Gastroesophageal sphincter (tissue), 3 donors: ENCODE results near the gene SPEM3.

ENCODE experiments used
- CTCF ChIP-seq, 4 experiments: fragments of 200-600 bp in 2 of 4; fragments of 450-650 bp in 2 of 4; sonication (generic) in 1 of 4; IDR thresholded peaks; one replicate each; pipeline ENCODE4 v1.5.1; 2017 to 2019; ENCODE audit warnings: antibody characterized with exemption in 4 of 4, mild to moderate bottlenecking in 2 of 4, moderate library complexity in 2 of 4
- POLR2AphosphoS5 ChIP-seq: sonication (generic); formaldehyde crosslinking; IDR thresholded peaks from one replicate; pipeline ENCODE4 v1.6.1; 2017; ENCODE audit warnings: antibody characterized with exemption

DNA sequence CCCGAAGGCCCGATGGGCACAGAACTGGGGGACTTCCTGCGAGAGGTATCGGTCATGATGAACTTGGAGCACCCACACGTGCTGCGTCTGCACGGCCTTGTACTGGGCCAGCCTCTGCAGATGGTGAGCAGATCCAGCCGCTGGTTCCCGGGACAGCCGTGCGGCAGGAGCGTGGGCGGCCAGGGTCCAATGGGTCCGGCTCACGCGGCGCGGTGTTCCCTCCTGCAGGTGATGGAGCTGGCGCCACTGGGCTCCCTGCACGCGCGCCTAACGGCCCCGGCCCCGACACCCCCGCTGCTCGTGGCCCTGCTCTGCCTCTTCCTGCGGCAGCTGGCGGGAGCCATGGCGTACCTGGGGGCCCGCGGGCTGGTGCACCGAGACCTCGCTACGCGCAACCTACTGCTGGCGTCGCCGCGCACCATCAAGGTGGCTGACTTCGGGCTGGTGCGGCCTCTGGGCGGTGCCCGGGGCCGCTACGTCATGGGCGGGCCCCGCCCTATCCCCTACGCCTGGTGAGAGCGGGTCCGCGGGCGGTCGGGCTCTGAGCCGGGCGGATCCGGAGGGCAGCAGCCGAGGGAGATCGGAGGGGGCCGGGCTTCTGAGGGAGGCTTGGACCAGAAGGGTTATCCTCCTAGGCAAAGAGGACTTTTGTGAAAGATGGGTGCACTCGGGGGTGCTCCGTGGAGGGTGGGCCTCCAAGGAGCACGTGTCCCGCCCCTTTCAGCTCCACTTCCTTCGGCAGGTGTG, 44.7 kb upstream of the SPEM3 start:
- TF ChIP-seq CTCF (IDR thresholded peaks at IDR 0.05) (no peak), POLR2AphosphoS5 (no peak)
